DOHH2 (cell line): ENCODE results near the gene LHX2.

Experiments used
- EZH2phosphoT487 ChIP-seq: fragments of 200-600 bp; sonication (generic); IDR thresholded peaks from 2 replicates; pipeline ENCODE4 v1.6.1; 2017; ENCODE audit warnings: borderline replicate concordance, mild to moderate bottlenecking, antibody characterized with exemption, low read length, moderate library complexity, mixed read lengths
- TF ChIP-seq, protein P1 (sequence below): fragments of 200-600 bp; sonication (generic); IDR thresholded peaks from one replicate; pipeline ENCODE4 v1.5.1; 2014; ENCODE audit warnings: antibody characterized with exemption, mild to moderate bottlenecking, low read depth, low read length; ENCODE audit not compliant: poor library complexity, severe bottlenecking

DNA sequence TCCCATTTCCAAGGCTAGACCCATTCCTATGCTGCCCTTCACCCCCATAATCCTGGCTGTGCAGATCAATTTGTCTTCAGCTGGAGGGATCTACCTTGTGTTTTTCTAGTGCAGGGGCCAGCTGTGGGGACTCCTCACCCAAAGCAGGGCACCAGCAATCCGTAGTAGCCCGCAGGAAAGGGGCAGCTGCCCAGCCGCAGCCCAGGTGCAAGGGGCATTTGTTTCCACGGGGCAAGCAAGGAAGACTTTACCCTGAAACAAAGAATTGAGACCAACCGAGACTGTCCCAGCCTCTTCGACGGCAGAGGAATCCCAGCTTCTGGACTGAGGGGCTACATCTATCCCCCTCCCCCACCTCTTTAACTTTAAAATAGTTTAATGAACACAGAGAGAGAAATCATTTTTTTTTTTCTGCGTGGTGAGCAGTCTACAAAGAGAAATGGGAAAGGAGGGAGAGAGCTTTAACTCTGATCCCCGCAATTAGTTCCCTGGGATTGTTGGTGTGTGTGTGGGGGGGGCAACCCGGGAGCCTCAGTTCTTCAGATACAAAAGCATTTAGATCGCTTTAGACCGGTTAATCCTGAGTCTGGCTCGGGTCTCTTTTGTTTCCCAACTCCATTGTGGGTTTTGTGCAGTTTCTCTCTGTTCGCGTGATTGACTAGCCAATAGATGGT lies 10.6 kb upstream of the LHX2 start:
- TF ChIP-seq, protein P1, sequence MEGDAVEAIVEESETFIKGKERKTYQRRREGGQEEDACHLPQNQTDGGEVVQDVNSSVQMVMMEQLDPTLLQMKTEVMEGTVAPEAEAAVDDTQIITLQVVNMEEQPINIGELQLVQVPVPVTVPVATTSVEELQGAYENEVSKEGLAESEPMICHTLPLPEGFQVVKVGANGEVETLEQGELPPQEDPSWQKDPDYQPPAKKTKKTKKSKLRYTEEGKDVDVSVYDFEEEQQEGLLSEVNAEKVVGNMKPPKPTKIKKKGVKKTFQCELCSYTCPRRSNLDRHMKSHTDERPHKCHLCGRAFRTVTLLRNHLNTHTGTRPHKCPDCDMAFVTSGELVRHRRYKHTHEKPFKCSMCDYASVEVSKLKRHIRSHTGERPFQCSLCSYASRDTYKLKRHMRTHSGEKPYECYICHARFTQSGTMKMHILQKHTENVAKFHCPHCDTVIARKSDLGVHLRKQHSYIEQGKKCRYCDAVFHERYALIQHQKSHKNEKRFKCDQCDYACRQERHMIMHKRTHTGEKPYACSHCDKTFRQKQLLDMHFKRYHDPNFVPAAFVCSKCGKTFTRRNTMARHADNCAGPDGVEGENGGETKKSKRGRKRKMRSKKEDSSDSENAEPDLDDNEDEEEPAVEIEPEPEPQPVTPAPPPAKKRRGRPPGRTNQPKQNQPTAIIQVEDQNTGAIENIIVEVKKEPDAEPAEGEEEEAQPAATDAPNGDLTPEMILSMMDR = no peak
- peak; percentile 17 for TF ChIP-seq EZH2phosphoT487
